Right renal cortex interstitium (tissue), 3 donors: ENCODE data around the gene CD58. TPM values are rescaled to one million over a fixed set of nuclear protein-coding genes. Genes with fewer than 3 reads are reported as not detected.
"Not testable (repeated sequence)": the region's sequence is repeated elsewhere in the genome, so short reads cannot be mapped to it uniquely, and the experiment has no call there.

Experiments
- DNase-seq, 3 donors: peaks; one replicate each; pipeline ENCODE4 v3.0.0-alpha.2; 2013; ENCODE audit warnings: low read depth in 3 of 3, low spot score in 2 of 3
- polyA plus RNA-seq, 3 donors: library from polyadenylated mRNA; unstranded; fragments of 120-200 nt; gene quantifications; one replicate each; pipeline ENCODE4 v1.2.1, GENCODE V29; 2013; ENCODE audit not compliant: insufficient read length in 3 of 3

CD58 gene
- polyA plus RNA-seq, 3 donors: 16.8 to 17.7 (median 17.7) TPM

GRCh38 chr1:116593977-116594376 is 23.2 kb upstream of the CD58 start:
- DNase-seq: not testable (repeated sequence)

DNA sequence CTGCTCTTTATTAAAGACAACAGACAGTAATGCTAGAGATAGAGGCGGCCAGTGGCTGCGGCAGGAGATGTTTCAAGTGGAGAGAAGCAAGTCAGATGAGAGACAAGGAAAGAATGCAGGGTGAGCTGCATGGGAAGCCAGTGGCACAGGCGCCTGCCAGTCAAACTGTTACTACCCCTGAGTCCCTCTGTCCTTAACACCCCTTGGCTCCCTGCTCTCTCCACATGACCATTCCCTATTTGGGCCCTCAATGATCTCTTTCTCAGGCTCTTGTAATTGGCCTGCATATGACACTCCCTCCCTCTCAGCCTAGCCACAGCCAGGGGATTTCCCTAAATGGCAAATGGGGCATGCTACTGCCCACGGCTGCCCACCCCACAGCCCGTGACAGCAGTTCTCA is 22.6 kb upstream of the CD58 start:
- DNase-seq: not testable (repeated sequence)

DNA sequence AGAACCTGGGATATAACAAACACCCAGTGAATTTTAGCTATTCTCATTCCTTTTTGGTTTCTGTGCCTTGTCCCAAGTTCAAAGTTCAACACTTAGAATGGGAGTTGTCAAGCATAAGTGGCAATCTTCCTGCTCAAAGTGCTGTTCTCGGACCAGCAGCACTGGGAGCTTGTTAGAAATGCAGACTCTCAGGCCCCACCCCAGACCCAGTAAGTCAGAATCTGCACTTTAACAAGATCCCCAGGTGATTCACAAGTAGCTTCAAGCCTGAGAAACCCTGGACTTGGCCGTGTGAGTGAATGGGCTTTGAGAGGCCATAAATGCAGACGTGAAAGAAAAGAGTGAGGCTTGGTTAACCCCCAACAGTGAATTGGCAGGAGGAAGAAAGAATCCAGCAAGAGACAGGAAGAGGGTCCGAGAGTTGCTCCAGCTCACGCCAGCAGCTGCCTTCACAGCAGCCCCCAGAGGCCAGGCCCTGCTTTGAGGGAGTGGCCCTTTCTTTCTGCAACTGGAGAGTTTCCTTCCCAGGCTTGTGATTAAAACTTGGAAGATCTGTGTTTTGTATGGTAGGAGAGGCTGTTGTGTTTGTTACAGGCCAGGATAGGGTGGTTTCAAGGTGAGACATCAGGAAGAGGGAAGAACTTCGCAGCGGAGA is 21.3 kb upstream of the CD58 start:
- DNase-seq: not testable (repeated sequence)

GRCh38 chr1:116591006-116591950 is 20.5 kb upstream of the CD58 start:
- DNase-seq: not testable (repeated sequence)

DNA sequence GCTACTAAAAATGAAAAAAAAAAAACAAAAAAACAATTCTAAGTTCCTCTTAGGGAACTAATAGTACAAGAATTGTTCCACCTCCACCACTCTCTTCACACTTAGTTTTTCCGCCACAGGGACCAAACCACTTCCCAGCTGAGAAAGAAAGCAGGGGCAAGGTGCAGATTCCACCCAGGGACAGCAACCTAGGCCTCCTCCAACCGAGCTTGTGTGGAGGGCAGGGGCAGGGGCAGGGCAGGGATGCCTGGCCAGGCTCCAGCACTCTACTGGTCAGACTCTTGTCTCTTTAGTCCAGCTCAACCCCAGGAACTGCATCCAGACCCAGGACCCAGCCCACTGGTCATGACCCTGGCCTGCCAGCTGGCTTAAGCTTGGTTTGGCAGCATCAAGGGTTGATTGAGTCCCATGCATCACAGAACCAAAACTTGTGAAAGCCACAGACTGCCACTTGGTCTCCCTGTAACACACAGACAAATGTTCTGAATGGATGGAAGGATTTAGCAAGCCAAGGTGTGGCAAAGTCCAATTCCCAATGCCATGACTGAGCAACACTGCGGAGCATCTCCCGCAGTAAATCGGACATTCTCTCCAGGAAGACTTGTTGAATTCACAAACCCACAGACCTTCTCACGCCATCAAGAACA is 19.7 kb upstream of the CD58 start:
- not testable (repeated sequence) for DNase-seq

GRCh38 chr1:116589101-116589735 is 18.4 kb upstream of the CD58 start:
- not testable (repeated sequence) for DNase-seq

- DNase-seq: no peak
Observed at GRCh38 chr1:116587501-116588227, 16.8 kb upstream of the CD58 start.

GRCh38 chr1:116586741-116587143 is 15.9 kb upstream of the CD58 start:
- no peak for DNase-seq

DNA sequence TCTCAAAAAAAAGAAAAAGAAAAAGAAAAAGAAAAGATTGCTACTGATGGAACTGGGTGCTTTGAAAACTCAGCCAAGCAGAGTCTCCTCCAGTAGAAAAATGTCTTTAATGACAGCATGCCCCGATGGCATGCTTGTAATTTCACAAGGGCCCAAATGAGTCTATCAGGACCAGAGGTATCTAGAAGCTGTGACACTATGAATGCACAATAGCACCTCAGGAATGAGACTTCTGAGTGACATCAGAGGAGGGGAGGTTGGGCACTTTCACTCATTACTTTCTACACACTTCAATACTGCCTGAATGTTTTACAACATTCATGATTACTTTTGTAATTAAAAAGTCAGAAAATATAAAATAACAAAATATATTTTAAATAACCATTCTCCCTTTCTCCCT is 15.1 kb upstream of the CD58 start:
- no peak for DNase-seq

DNA sequence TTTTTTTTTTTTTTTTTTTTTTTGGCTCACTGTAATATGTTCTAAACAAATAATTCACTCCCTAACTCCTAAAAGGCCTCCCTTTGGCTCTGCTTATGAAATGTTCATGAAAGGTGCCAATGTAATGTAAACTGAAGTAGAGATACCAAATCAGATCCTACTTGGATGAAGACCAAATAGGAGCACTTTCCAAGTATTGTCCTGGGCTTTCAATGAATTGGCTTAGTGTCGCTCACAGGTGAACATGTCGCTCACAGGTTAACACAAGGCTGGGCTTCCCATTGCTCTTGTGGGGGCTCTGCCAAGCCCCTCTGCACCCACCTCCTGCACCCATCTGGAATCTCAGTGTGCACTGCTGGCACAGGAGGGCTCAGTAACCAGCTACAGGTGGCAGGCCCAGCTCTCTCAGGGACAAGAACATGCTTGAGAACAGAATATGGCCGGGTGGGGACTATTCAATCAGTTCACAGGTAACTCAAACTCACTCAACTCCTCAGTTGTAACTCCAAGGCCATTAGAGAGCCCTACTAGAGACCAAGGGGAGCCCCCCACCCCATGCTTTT is 10.6 kb upstream of the CD58 start:
- no peak for DNase-seq

DNA sequence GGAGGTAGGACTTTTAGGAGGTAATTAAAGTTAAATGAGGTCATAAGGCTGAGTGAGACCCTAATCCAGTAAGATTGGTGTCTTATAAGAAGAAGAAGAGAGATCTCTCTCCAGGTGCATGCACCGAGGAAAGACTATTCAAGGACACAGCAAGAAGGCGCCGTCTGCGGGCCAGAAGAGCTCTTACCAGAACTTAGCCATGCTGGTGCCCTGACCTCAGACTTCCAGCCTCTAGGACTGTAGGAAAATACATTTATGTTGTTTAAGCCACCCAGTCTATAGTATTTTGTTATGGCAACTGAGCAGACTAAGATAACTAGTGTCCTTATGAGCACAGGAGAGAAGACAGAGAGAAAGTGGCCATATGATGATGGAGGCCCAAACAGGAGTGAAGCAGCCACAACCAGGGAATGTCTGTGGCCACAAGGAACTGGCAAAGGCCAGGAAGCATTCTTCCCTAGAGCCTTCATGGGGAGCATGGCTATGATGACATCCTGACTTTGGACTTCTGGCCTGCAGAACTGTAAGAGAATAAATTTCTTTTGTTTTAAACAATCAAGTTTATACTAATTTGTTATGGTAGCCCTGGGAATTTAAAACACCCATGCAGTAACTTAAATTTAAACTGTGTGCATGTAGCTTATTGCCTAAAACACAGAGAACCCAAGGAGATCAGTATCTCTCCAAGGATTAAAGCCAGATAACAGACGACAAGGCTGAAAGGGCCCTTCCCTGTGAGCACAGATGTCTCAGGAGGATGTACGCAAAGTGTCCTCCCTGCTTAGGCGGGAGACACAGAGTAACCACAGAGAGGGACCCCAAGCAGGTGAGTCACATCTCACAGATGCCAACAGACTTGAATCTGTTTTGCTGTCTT is 9.9 kb upstream of the CD58 start:
- no peak for DNase-seq

GRCh38 chr1:116579259-116579875 is 8.5 kb upstream of the CD58 start:
- no peak for DNase-seq

GRCh38 chr1:116578581-116578980 is 7.8 kb upstream of the CD58 start:
- DNase-seq: no peak

- no peak for DNase-seq
Observed at GRCh38 chr1:116577759-116578314, 7.0 kb upstream of the CD58 start.

- peak; percentile 44 to 61 (median 57) for DNase-seq
Observed at GRCh38 chr1:116574581-116575291, 3.9 kb upstream of the CD58 start.

- no peak for DNase-seq
Observed at GRCh38 chr1:116573431-116574095, 2.7 kb upstream of the CD58 start.
